GM18951 (cell line): ENCODE data around the gene ADGRF4.

Experiments
- POLR2A ChIP-seq: IDR thresholded peaks from 4 replicates; pipeline ENCODE4 v1.6.1; 2011; ENCODE audit warnings: mild to moderate bottlenecking; ENCODE audit not compliant: insufficient read length, insufficient read depth; ENCODE audit errors: extremely low read depth
- in situ Hi-C: fragments of 300-500 bp; cut with MboI; formaldehyde crosslinking; loops from one replicate; pipeline ENCODE4 v1.12.0; 2022; ENCODE audit warnings: low sequenced_read_pairs, mixed read lengths, inconsistent platforms; ENCODE audit not compliant: unreplicated experiment

ADGRF4 gene

DNA sequence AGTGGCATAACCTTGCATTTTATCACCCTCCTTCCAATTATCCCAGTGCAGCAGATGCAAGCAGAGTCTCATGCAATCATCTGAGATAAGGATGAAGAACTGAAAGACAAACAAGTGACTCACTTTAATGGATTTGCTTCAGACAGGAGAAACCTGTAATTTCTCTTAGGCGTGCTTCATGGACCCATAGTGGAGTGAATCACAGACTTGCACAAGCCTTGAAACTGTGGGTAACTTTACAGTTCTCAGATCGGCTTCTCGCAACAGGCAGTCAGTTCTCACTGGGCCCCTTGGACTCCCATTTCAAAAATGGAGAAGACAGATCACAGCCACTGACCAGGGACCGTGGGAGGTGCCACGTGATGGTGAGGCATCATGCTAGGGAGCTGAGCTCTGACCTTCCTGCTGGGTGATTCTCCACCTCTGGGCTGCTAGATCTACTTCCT lies at the start of gene ADGRF4:
TSS of gene ADGRF4 (plus strand) at position 239 of the 446 bp plus-strand sequence. CDS start 8,666 bp downstream, outside the sequence.
- TF ChIP-seq POLR2A = no peak
- in situ Hi-C loops = no loop called here

DNA sequence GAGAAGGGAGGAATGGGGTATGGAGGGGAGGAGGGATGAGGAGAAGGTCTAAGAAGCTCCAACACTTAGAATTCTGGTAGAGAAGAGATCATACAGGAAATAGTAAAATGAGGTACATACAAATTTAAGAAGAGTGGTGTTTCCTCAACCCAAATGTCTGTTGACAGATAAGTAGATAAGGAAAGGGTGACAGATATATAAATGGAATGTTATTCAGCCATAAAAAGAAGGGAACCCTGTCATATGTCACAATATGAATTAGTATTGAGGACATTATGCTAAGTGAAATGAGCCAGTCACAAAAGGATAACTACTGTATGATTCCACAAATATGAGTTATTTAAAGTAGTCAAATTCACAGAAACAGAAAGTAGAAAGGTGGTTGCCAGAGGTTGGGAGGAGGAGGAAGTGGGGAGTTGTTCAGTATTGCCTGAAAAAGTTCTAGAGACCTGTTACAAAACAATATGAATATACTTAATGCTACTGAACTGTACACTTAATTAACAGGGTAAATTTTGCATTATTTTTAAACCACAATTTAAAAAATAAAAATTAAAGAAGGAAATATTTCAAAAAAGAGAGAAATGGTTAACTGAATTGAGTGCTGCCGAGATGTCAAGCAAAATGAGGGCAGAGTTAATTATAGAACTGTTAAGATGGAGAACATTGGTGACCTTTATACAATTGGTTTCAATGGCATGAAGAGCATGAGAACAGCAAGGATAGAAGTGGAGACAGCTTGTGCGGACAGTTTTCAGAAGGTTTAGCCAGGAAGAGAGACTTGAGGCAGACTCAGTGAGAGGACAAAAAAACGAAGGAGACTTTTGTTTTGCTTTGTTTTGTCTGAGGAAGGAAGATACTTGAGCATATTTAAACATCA lies 47.6 kb upstream of the ADGRF4 start:
- in situ Hi-C loops = no loop called here
- no peak for TF ChIP-seq POLR2A

DNA sequence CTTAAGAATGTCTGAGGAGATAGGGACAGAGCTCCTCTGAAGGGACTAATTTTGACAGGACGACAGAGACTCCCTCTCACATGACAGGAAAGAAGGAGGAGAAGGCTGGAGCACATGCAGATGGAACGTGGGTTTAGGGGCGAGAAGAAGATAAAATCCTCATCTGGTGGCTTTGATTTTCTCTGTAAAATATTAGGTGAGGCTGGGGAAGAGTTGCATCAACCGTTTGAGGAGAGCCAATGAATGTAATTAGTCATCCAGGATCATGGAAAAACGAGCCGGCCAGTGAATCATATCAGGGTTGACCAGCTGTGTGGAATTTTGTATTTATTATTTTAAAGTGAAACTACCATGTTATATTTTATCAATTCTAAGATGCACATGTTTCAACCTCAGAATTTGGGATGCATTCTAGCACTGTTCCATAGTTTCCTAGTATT lies 46.9 kb upstream of the ADGRF4 start:
- in situ Hi-C loops = no loop called here
- TF ChIP-seq POLR2A = no peak

- in situ Hi-C loops = no loop called here
- TF ChIP-seq POLR2A = no peak
Measured at GRCh38 chr6:47653706-47654105, 44.7 kb upstream of the ADGRF4 start.

DNA sequence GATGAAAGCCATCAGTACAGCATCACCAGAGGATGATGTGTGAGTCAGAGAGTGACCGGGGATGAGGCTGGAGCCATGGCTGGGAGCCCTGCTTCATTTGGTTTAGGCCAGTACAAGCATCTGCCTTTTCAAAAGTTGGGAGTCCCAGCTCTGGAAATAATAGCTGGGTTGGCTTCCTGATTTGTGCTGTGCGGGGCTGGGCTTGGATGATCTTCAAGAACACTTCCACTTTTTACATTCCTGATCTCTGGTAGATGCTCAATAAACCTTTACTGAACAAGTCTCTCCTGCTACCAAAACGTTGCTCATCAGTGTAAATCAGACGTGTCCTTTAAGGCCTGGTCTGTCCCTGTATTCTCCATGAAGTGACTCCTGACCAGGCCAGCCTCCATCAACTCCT lies 44.1 kb upstream of the ADGRF4 start:
- in situ Hi-C loops = no loop called here
- no peak for TF ChIP-seq POLR2A

GRCh38 chr6:47655719-47656595 lies 42.4 kb upstream of the ADGRF4 start:
- TF ChIP-seq POLR2A = no peak

GRCh38 chr6:47661960-47662359 lies 36.4 kb upstream of the ADGRF4 start:
- in situ Hi-C loops = no loop called here
- no peak for TF ChIP-seq POLR2A

More at GRCh38 chr6:47655719-47656595, 42.4 kb upstream of the ADGRF4 start:
- in situ Hi-C loops = no loop called here

DNA sequence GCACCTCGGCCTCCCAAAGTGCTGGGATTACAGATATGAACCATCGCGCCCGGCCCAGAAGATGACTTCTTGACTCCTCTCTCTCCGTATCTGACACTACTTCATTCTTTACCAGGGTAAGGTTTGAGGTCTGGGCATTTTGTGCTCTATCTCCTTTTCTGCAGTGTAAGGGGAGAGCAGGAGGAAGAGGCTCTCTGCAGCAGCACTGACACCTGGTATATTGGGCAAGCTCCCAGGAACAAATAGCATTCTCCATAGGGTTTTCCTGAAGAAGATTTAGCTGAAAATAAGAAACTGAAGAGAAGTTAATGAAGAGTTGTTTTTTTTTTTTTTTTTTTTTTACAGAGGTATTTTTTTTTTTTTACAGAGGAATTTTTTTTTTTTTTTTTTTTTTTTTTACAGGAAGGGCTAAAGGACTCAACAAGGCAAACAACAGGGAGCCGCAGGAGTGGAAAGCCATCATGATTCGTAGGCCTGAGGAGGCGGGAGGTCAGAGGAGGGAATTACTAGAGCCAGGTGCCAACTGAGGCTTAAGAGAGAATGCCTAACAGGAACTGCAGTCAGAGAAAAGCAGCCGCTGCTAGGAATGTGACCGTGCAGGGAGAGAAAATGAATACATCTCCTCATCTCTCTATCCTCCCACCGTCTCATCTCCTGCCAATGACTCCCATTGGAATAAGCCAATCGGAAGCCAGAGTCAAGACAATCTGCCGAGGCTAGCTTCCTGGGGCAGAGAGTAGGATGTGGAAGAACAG lies 34.7 kb upstream of the ADGRF4 start:
- in situ Hi-C loops = no loop called here
- TF ChIP-seq POLR2A = no peak

DNA sequence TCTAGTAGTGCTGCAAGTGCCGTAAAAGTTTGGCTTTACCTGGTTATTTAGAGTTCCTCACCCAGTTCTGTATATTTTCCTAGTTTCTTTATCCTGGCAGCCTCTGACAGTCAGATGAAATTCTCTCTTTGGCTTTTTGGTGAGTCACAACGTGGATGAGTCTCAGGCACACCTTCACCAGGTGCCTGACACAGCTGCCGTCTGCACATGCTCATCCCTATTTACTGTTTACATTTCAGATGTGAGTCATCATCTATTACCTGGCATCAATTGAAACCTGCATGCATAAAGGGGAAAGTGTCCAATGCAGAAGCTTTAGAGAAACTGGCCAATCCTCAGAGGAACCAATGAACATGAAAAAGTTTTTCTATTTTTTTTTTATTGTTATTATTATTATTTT lies 33.3 kb upstream of the ADGRF4 start:
- in situ Hi-C loops = no loop called here
- no peak for TF ChIP-seq POLR2A

DNA sequence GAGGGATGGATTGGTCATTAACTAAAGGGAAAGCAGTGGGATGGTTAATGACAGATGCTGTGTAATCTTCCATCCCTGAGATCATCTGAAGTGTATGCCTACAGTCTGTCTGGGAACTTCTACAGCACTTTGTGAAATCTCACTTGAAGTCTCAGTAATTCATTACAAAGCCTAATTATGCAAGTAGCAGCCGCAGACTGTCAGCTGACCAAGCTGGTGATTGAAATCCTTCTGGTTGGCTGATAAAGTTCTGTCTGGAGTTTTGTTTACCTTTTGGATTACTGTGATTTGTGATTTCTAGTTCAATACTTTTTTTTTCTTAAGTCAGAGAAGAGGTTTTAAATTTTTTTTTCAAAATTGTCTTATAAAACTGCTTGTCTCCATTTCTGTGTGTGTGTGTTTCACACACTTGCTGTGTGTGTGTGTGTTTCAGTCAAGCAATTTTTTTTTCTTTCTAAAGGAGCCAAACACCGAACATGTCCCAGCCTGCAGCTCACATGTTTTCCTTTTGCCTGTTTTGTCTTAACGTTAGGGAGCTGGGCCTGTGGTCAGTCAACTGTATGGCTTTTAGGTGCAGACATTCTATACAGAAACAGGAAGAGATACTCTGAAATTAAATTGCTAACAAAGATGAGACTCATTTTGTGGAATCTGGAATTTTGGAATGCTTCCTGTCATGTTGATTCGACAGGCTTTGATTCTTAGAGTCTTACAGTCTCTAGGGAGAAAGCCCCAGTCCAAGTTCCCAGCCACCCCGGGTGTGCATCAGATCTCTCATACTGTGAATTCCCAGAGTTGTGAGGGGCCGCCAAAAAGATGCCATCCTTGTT lies 28.5 kb upstream of the ADGRF4 start:
- in situ Hi-C loops = no loop called here
- TF ChIP-seq POLR2A = no peak

DNA sequence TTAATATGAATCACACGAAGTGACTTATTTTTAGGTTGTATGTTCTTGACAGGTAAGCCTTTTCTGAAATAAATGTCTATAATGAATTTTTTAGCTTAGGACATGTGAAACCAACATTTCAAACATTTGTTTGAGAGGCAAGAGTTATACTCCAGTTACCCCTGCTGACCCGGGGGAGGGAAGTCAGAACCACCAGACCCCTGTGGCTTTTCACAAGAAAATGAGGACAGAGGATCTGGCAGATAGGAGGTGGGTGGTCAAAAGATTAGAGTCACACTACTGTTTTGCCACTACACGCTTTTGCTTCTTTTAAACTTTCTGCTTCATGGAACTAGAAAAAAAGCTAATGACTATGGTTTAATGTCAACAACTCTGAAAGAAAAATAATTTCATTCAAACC lies 27.5 kb upstream of the ADGRF4 start:
- TF ChIP-seq POLR2A = no peak
- in situ Hi-C loops = no loop called here

GRCh38 chr6:47671777-47672176 lies 26.6 kb upstream of the ADGRF4 start:
- TF ChIP-seq POLR2A = no peak
- in situ Hi-C loops = no loop called here
